T-cell (primary cell): ENCODE measurements around the gene FIS1. TPM values are rescaled to one million over a fixed set of nuclear protein-coding genes. Genes with fewer than 3 reads are reported as not detected.
"Not testable (repeated sequence)": the region's sequence is repeated elsewhere in the genome, so short reads cannot be mapped to it uniquely, and the experiment has no call there.

Source experiments
- ATAC-seq, 4 experiments: fragments of 200-7000 bp in 3 of 4; fragments of 150-1000 bp in 1 of 4; cut with Tn5 transposase; replicated peaks in 1 of 4; 1 replicate in 3 of 4; 2 replicates in 1 of 4; pipeline ENCODE4 v1.10.0; 2021; ENCODE audit warnings: moderate library complexity in 3 of 4, mild to moderate bottlenecking in 2 of 4, moderate number of reproducible peaks in 1 of 4
- CTCF ChIA-PET, 2 donors: fragments of 300-600 bp; sonication (Branson Sonifier 250); formaldehyde crosslinking; loops; one replicate each; lab custom pipeline; 2022; ENCODE audit warnings: antibody characterized with exemption in 2 of 2; lab: Charles Lee
- POLR2A ChIA-PET, 2 donors: fragments of 300-600 bp; sonication (Branson Sonifier 250); formaldehyde crosslinking; loops; one replicate each; lab custom pipeline; 2022; ENCODE audit warnings: antibody characterized with exemption in 2 of 2; lab: Charles Lee
- DNase-seq, 35 experiments: peaks; one replicate each; pipeline versions ENCODE4 v3.0.0 to v3.0.0-alpha.2; 2013 to 2023
- H3K27ac ChIP-seq: one replicate; pipeline ENCODE4 v1.5.1; 2013; ENCODE audit warnings: low read length
- H3K27me3 ChIP-seq, 2 experiments: replicated peaks in 1 of 2; 1 replicate in 1 of 2; 2 replicates in 1 of 2; pipeline versions ENCODE4 v1.6.1 to v1.7.0; 2013; ENCODE audit warnings: low read length in 1 of 2, mixed read lengths in 1 of 2; ENCODE audit not compliant: control insufficient read depth in 2 of 2, insufficient read depth in 2 of 2; ENCODE audit errors: extremely low read depth in 1 of 2
- H3K36me3 ChIP-seq, 2 donors: 1 replicate in 1 of 2; 2 replicates in 1 of 2; pipeline versions ENCODE4 v1.6.1 to v1.7.0; 2013; ENCODE audit warnings: low read length in 1 of 2; ENCODE audit not compliant: control insufficient read depth in 2 of 2, insufficient read depth in 1 of 2; ENCODE audit errors: extremely low read depth in 1 of 2
- H3K4me1 ChIP-seq, 2 experiments: 1 replicate in 1 of 2; 2 replicates in 1 of 2; pipeline versions ENCODE4 v1.6.1 to v1.7.0; 2013; ENCODE audit warnings: low read length in 2 of 2, mixed read lengths in 1 of 2; ENCODE audit not compliant: insufficient read depth in 2 of 2, control insufficient read depth in 1 of 2; ENCODE audit errors: extremely low read depth in 1 of 2
- H3K4me3 ChIP-seq, 2 donors: 1 replicate in 1 of 2; 2 replicates in 1 of 2; pipeline versions ENCODE4 v1.5.1 to v1.7.0; 2013; ENCODE audit warnings: mild to moderate bottlenecking in 2 of 2, low read length in 1 of 2, moderate library complexity in 1 of 2; ENCODE audit not compliant: control insufficient read depth in 1 of 2; ENCODE audit errors: extremely low read depth in 1 of 2
- H3K9me3 ChIP-seq: 2 replicates; pipeline ENCODE4 v1.7.0; 2013
- H3K27ac Mint-ChIP-seq, 2 donors: one replicate each; pipeline ENCODE4 v1.8.0; 2020 to 2021; ENCODE audit warnings: mild to moderate bottlenecking in 2 of 2, mixed read lengths in 2 of 2
- H3K27me3 Mint-ChIP-seq, 2 donors: one replicate each; pipeline ENCODE4 v1.8.0; 2021 to 2022; ENCODE audit warnings: mixed read lengths in 2 of 2
- H3K36me3 Mint-ChIP-seq: one replicate; pipeline ENCODE4 v1.8.0; 2021; ENCODE audit warnings: mixed read lengths
- H3K4me1 Mint-ChIP-seq, 3 donors: one replicate each; pipeline ENCODE4 v1.8.0; 2020 to 2022; ENCODE audit warnings: mixed read lengths in 3 of 3, mild to moderate bottlenecking in 1 of 3
- H3K4me3 Mint-ChIP-seq, 3 donors: one replicate each; pipeline ENCODE4 v1.8.0; 2020 to 2022; ENCODE audit warnings: mild to moderate bottlenecking in 3 of 3, mixed read lengths in 3 of 3, moderate library complexity in 3 of 3
- H3K9me3 Mint-ChIP-seq, 3 donors: one replicate each; pipeline ENCODE4 v1.8.0; 2020 to 2022; ENCODE audit warnings: mixed read lengths in 3 of 3
- WGBS: methylation state at CpG from one replicate; pipeline ENCODE4 v1.1.5; 2013; ENCODE audit warnings: missing lambda C conversion rate; ENCODE audit not compliant: insufficient coverage; 5-methylcytosine and 5-hydroxymethylcytosine counted together
- total RNA-seq, 35 experiments: library from RNA in 6 of 35; stranded (reverse) in 6 of 35; fragments of 120-200 nt in 1 of 35; gene quantifications; one replicate each; pipeline versions ENCODE4 v1.2.1 to v1.2.4 and lab custom pipeline; 2013 to 2026

FIS1 gene
- total RNA-seq, 5 donors from 2014 or later (not counting 1 experiment from before 2014, with no cell fraction given): 99.3 to 136 (median 125) TPM

GRCh38 chr7:101199522-101199921, 45.4 kb downstream of the FIS1 start:
- H3K4me3 ChIP-seq, H3K27ac ChIP-seq, H3K36me3 Mint-ChIP-seq, H3K9me3 Mint-ChIP-seq, H3K4me3 Mint-ChIP-seq, ATAC-seq, DNase-seq, H3K36me3 ChIP-seq, H3K27ac Mint-ChIP-seq, H3K9me3 ChIP-seq: not testable (repeated sequence)
- H3K4me1 ChIP-seq: peaks cover 0 to 26% of the 10 kb centered on the region in 2 experiments
- peaks cover 4 to 80% of the 10 kb centered on the region in 2 experiments for H3K27me3 ChIP-seq
- CTCF ChIA-PET: interaction anchor here in 1 of 2 donors (0.7 kb wide), 1 partner anchor 15 kb away, joined by 4 read pairs; no protein-coding TSS in a partner anchor
- peaks cover 21 to 38% of the 10 kb centered on the region in 2 donors for H3K27me3 Mint-ChIP-seq
- POLR2A ChIA-PET: interaction anchor here in 1 of 2 donors (0.6 kb wide), 1 partner anchor 375 kb away, joined by 4 read pairs; no protein-coding TSS in a partner anchor
- 95% methylated on average over 8 of the region's 10 CpGs for WGBS
- H3K4me1 Mint-ChIP-seq: peaks cover 13 to 19% (median 16%) of the 10 kb centered on the region in 3 donors

DNA sequence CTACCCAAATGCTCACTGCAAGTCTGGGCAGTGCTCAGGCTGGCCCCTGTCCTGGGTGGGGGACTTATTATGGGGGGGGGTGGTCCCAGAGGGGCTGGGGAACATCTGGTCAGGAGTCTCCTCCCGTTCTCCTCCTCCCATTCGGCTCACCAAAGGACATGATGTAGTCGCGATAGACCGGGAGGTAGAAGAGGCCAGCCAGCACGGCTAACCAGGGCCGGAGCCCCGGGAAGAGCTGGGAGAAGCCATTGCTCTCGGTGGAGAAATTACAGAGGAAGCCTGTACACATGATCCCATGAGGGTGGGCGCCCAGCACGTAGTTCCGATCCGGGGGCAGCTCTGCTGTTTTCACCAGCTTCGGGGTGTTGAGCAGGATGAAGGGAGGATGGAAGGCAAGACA, 46.4 kb downstream of the FIS1 start:
- Mint-ChIP-seq H3K27me3 (peaks cover 16 to 33% of the 10 kb centered on the region in 2 donors), H3K4me1 (peaks cover 6 to 19% (median 8%) of the 10 kb centered on the region in 3 donors), H3K36me3 (no peaks in the 10 kb centered on the region), H3K4me3 (no peak overlapping the region), H3K27ac (no peak overlapping the region), H3K9me3 (no peaks in the 10 kb centered on the region)
- H3K27me3 ChIP-seq: peaks cover 4 to 75% of the 10 kb centered on the region in 2 experiments
- 87% methylated on average over 7 of the region's 14 CpGs for WGBS
- H3K4me3 ChIP-seq: no peak overlapping the region
- ATAC-seq (no peak), DNase-seq (no peak)
- no peak overlapping the region for H3K27ac ChIP-seq
- ChIA-PET CTCF (no interaction called here), POLR2A (no interaction called here)
- H3K9me3 ChIP-seq: no peaks in the 10 kb centered on the region
- H3K36me3 ChIP-seq: no peaks in the 10 kb centered on the region
- H3K4me1 ChIP-seq: peaks cover 0 to 21% of the 10 kb centered on the region in 2 experiments

GRCh38 chr7:101197991-101198390, 46.9 kb downstream of the FIS1 start:
- POLR2A ChIA-PET: no interaction called here
- Mint-ChIP-seq H3K36me3 (no peaks in the 10 kb centered on the region), H3K27me3 (peaks cover 15 to 32% of the 10 kb centered on the region in 2 donors), H3K9me3 (no peaks in the 10 kb centered on the region), H3K4me1 (peaks cover 6 to 18% (median 8%) of the 10 kb centered on the region in 3 donors), H3K4me3 (no peak overlapping the region), H3K27ac (no peak overlapping the region)
- DNase-seq: no peak
- peaks cover 3 to 74% of the 10 kb centered on the region in 2 experiments for H3K27me3 ChIP-seq
- H3K4me1 ChIP-seq: peaks cover 0 to 18% of the 10 kb centered on the region in 2 experiments
- WGBS: 73% methylated on average over 16 of the region's 21 CpGs
- no peaks in the 10 kb centered on the region for H3K36me3 ChIP-seq
- H3K4me3 ChIP-seq: no peak overlapping the region
- CTCF ChIA-PET: no interaction called here
- no peak for ATAC-seq
- no peaks in the 10 kb centered on the region for H3K9me3 ChIP-seq
- no peak overlapping the region for H3K27ac ChIP-seq

- CTCF ChIA-PET: interaction anchor here in 1 of 2 donors (1.6 to 2.2 kb wide), 2 partner anchors 22 to 52 kb away, joined by 3 to 12 read pairs; partner anchors contain the start of genes PLOD3 and ZNHIT1
- POLR2A ChIA-PET: no interaction called here
- ATAC-seq (no peak), DNase-seq (no peak)
- Histone ChIP-seq H3K4me1 (peaks cover 0 to 4% of the 10 kb centered on the region in 2 experiments), H3K36me3 (no peaks in the 10 kb centered on the region), H3K9me3 (no peaks in the 10 kb centered on the region), H3K27ac (no peak overlapping the region), H3K27me3 (peaks cover 2 to 57% of the 10 kb centered on the region in 2 experiments), H3K4me3 (no peak overlapping the region)
- Mint-ChIP-seq H3K27ac (no peak overlapping the region), H3K36me3 (no peaks in the 10 kb centered on the region), H3K4me1 (peaks cover 4 to 8% (median 5%) of the 10 kb centered on the region in 3 donors), H3K27me3 (peaks cover 5 to 19% of the 10 kb centered on the region in 2 donors), H3K9me3 (no peaks in the 10 kb centered on the region), H3K4me3 (no peak overlapping the region)
- 88% methylated on average over 17 of the region's 17 CpGs for WGBS
Measured at GRCh38 chr7:101195884-101196283, 49.0 kb downstream of the FIS1 start.

Other genes starting within 250 kb of the FIS1 start
- gene MUC17, start 225.0 kb downstream of the FIS1 start, total RNA-seq: not detected
- 10 to 100 TPM; 47.2 to 80.9 (median 77.4) TPM for gene TRIM56, start 159.6 kb downstream of the FIS1 start, total RNA-seq
- gene SERPINE1, start 118.0 kb downstream of the FIS1 start, total RNA-seq: under 1 TPM in 4 of 5 donors, not detected in 1; 0.18 to 0.79 (median 0.51) TPM
- gene AP1S1, start 90.6 kb downstream of the FIS1 start, total RNA-seq: 10 to 100 TPM in 3 of 5 donors, 1 to 10 TPM in 2; 8.1 to 16.7 (median 14.4) TPM
- not detected for gene VGF, start 79.5 kb downstream of the FIS1 start, total RNA-seq
- not detected for gene NAT16, start 64.8 kb downstream of the FIS1 start, total RNA-seq
- not detected for gene MOGAT3, start 44.0 kb downstream of the FIS1 start, total RNA-seq
- gene PLOD3, start 27.5 kb downstream of the FIS1 start, total RNA-seq: 10 to 100 TPM; 27.7 to 74.2 (median 58.8) TPM
- gene ZNHIT1, start 26.9 kb downstream of the FIS1 start, total RNA-seq: 10 to 100 TPM; 32.9 to 54.1 (median 50.4) TPM
- gene CLDN15, start 7.3 kb downstream of the FIS1 start, total RNA-seq: 10 to 100 TPM; 23.1 to 47.7 (median 44.8) TPM
- 1 to 10 TPM; 1.4 to 6.5 (median 4.6) TPM for gene IFT22, start 76.7 kb upstream of the FIS1 start, total RNA-seq
- gene COL26A1, start 117.8 kb upstream of the FIS1 start, total RNA-seq: under 1 TPM in 1 of 5 donors, not detected in 4; 0.09 TPM